NCI-H1694 (cell line): ENCODE measurements around the gene ZNF385A.

Source experiments
- DNase-seq: peaks from one replicate; lab custom pipeline; 2025; lab: John Stamatoyannopoulos, UW

ZNF385A gene

DNA sequence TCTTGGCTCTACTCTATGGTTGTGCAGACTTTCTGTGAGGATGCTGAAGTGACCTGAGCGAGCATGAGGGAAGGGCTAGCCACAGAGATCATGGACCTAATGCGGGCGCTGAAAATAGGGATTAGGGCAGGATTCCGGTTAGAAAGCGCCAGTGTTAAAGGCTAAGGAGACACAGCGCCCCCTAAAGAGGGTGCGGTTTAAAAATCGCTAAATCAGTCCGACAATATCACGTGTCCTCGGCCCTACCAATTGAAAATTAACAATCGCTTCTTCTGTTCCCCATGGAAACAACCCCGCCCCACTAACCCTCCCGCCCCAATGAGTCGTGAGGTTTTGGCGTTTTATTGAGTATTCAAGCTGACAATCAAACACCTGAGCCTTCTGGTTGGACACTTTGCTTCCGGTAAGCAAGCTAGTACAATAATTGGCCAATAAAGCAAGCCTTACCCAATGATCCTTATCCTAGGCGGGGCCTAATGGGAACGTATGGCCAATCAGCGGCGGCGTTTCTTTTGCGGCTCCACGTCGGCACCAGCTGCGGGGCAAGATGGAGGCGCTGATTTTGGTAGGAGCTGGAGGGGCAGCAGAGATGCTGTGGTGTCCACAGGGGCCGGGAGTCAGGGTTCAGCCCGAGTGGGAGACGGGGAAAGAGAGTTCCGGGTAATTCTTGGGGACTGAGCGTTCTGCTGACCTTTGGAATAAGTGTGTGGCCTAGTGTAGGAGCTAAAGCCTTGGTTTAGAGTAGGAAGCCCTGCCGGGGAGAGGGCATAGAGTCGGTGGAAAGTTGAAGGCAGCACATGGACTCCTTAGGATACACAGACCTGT lies 59.7 kb downstream of the ZNF385A start, which contains the start of gene COPZ1:
COPZ1 (plus strand) TSS at position 515 of the 825 bp plus-strand sequence; CDS start at position 548, 33 bp downstream.
- DNase-seq: peak; percentile 99

DNA sequence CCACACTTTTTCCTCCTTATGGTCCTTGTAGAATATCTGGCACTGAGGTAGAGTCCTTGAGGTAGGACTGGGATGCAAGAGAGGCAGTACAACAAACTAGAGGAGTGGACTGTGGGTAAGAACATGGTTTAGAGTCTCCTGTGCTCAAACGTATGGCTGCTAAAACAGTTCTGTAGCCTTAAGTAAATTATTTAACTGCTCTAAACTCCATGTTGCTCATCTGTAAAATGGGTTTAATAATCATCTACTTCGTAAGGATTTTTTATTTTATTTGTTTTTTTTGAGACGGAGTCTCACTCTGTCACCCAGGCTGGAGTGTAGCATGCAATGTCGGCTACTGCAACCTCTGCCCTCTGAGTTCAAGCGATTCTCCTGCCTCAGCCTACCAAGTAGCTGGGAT lies 63.2 kb downstream of the ZNF385A start:
- DNase-seq: no peak
